ENCODE results near the gene ZSCAN9. TPM values are rescaled to one million over a fixed set of nuclear protein-coding genes. Genes with fewer than 3 reads are reported as not detected.

The ZSCAN9 gene
- total and polyA plus RNA-seq, 9 of the 15 experiments (the other 6 are each of a cell fraction or from before 2014, with no cell fraction given): 18.8 to 48.9 (median 28.7) TPM

- peak; percentile 93 for TF ChIP-seq CREB3L1 (IDR thresholded peaks at IDR 0.05; ENCODE audit: borderline replicate concordance, low read depth)
- TF ChIP-seq ZNF224 (CRISPR knock-in tag; IDR thresholded peaks at IDR 0.05): no peak
- no peak; the same call in 1 of the 2 replicates for TF ChIP-seq CBFA2T3 (IDR thresholded peaks at IDR 0.05)
- no peak; the same call in 1 of the 2 replicates for TF ChIP-seq CBFB (CRISPR knock-in tag; IDR thresholded peaks at IDR 0.05)
- peak; percentile 93 for TF ChIP-seq NBN (IDR thresholded peaks at IDR 0.05; ENCODE audit: low read depth)
- no peak; the same call in 1 of the 2 replicates for TF ChIP-seq ELF1 (tag; IDR thresholded peaks at IDR 0.05)
- no peak for TF ChIP-seq MAFF (IDR thresholded peaks at IDR 0.05; ENCODE audit: low read length)
- TF ChIP-seq CBX3 (IDR thresholded peaks at IDR 0.05; ENCODE audit: borderline replicate concordance in 1 of 2, low read length in 2 of 2): peak in 1 of 2 experiments; percentile 55; a peak in 2 of 3 replicates
- TF ChIP-seq CHD7 (IDR thresholded peaks at IDR 0.05; ENCODE audit: low read depth, low read length): no peak
- no peak for TF ChIP-seq ZNF668 (CRISPR knock-in tag; IDR thresholded peaks at IDR 0.05)
- no peak for TF ChIP-seq DLX4 (CRISPR knock-in tag; IDR thresholded peaks at IDR 0.05)
- TF ChIP-seq GATAD2B (IDR thresholded peaks at IDR 0.05; ENCODE audit: borderline replicate concordance): no peak
- TF ChIP-seq DACH1 (IDR thresholded peaks at IDR 0.05; ENCODE audit: partially characterized antibody): no peak
- no peak; the same call in 1 of the 2 replicates for TF ChIP-seq SMC3 (conservative IDR thresholded peaks at IDR 0.05; ENCODE audit: insufficient read depth, low read depth, low read length)
These were observed 42.1 kb downstream of the ZSCAN9 start, which contains the start of gene ZSCAN26 (continued) for GRCh38 chr6:28266962-28267694.

Data from K562 (cell line).